COLO668 (cell line): ENCODE results near the gene MAML3.
A peak's percentile ranks its signal among the peaks of the same experiment; 100 is the strongest.

Experiments
- DNase-seq: peaks from one replicate; lab custom pipeline; 2025; ENCODE audit not compliant: unreplicated experiment; lab: John Stamatoyannopoulos, UW

MAML3 gene

DNA sequence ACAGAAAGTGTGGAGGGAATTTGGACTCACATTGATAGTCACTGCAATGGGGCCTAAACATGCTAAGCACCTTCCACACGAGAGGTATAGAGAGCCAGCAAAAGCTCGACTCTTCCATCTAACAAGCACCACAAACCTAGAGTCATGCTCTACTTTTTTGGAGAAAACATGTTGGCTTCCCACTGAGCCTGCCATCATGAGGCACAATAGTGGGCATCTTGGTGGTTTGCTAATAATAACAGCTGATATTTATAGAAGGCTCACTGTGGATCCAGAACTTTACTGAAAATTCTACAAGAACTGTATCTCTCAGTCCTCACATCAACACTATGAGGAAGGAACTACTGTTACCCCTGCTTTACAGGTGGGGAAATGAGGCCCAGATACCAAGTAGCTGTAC lies 26.6 kb downstream of the MAML3 start:
- no peak for DNase-seq

DNA sequence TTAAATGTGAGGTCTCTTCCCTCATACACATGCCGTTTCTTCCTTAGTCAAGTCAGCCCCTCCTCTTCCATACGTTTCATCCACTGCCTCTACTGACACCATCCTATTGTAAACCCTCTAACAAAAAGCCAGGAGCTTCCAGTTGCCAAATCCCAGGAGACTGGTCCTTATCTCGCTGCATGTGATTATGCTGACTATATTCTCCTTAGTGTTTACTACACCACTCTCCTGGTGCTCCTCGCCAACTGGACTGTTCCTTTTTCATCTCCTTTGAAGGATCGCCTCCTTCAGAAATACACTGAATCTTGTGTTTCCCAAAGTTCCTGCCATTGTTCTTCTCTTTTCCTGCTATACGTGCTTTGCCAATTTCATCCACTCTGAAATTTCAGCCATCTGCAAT lies 27.7 kb downstream of the MAML3 start:
- DNase-seq: no peak

DNA sequence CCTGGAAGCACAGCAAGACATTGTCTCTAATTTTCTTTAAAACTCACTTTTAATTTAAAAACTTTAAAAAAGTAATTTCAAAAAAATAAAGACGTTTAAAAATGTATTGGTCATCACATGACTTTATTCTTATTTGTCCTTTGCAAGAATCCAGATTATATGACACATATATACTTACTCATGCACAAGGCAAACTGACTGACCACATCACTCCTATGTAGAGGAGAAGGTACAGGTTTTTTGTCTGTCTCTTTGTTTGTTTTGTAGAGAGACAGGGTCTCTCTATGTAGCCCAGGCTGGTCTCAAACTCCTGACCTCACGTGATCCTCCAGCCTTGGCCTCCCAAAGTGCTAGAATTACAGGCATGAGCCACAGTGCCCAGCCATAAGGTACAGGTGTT lies 28.6 kb downstream of the MAML3 start:
- DNase-seq: no peak

DNA sequence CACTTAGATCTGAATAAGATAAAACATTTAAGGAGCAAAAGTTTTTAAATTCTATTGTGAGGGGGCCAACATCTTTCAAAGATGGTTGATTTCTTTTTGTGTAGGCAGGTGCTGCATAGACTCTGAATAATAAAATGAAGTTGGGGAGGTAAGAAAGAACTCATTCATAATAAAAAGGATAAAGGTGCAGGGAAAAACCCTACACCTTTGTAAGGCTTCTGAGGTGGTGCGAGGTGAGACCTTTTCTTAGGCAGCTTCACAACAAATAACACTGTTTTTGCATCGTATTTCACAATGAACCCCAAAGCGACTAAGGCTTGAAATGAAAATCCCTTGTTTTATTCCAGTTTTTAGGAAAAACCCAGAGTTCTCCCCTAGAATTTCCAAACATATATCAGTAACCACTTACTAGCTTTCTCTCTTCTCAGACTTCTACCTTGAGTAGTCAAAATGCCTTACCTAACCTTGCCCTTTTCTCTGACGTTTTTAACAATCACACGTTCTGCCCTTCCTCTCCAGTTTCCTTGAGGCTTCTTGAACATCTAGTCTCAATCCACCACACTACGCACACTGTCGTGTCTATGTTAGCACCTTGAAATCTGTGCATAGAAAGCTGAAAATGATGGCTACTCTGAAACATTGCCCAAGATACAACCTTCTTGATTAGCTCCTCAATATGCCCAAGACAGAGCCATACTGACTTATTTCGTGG lies 30.2 kb downstream of the MAML3 start:
- no peak for DNase-seq

DNA sequence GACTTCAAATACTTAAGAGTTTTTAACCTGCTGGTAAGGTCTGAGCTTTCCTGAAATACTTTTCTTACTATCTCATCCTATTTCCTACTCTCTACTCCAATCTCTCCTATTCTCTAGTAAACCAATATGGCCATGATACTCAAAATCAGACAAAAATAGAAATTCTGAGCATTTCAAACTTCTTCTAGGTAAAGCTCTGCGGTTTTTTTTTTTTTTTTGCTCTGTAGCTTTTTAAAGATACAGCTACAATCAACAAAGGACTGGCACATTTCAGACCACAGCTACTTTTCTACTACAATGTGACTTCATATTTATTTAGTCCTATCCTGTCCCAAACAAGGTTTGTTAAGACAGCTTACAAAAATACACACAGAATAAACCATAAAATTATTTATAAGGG lies 31.1 kb downstream of the MAML3 start:
- no peak for DNase-seq

DNA sequence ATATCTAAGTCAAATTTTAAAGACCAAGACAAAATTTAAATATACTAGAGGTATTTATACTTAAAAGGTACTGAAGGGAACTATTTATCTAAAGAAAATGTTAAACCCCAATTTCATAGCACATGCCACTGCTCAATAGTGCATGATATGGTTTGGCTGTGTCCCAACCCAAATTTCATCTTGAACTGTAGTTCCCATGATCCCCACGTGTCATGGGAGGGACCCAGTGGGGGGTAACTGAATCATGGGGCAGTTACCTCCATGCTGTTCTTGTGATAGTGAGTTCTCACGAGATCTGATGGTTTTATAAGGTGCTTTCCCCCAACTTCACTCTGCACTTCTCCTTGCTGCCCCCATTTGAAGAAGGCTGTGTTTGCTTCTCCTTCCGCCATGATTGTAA lies 32.3 kb downstream of the MAML3 start:
- no peak for DNase-seq

DNA sequence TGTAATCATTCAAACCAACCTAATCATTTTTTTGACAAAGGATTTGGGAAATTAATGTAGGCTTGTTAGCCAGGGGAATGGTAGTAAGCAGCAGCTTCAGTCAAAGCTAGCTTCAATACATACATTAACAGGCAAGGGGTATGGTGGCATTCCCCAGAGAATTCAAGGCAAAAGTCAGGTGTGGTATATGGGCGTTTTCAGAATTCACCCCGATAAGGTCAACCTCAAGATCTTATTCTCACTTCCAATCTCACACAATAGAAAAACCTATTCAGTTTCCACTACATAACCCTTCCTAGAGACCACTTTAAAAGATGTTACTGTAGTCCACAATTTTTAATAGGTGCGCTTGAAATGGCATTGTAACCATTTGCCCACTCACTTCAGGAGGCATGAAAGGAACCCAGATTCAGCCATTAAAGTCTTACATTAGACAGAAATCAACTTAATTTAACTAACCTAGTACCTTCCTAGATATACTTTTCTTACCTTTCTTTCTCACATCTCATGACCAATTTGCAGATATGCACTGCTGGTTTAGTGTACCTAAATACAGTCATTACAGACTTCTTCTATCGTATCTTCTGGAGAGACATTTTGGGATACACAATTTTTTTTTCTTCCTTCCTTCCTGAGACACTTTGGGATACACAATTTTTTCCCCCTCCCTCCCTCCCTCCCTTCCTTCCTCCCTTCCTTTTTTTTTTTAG lies 34.9 kb downstream of the MAML3 start:
- DNase-seq: no peak

DNA sequence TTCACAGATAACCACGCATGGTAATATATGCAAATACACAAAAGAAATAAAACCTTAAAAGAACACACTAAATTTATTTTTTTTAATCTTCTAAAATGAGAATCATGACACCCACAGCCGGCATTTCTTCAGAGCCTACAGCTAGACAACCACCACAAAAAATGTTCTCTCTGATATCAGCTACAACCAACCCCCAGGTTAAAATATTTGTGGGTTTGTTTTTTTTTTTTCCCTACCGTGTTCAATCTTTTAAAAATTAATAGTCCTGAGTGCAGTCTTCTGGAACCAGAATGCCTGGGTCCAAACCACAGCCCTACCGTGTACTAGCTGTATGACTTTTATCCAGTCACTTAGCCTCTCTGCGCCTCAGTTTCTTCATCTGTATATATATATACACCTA lies 36.0 kb downstream of the MAML3 start:
- no peak for DNase-seq

DNA sequence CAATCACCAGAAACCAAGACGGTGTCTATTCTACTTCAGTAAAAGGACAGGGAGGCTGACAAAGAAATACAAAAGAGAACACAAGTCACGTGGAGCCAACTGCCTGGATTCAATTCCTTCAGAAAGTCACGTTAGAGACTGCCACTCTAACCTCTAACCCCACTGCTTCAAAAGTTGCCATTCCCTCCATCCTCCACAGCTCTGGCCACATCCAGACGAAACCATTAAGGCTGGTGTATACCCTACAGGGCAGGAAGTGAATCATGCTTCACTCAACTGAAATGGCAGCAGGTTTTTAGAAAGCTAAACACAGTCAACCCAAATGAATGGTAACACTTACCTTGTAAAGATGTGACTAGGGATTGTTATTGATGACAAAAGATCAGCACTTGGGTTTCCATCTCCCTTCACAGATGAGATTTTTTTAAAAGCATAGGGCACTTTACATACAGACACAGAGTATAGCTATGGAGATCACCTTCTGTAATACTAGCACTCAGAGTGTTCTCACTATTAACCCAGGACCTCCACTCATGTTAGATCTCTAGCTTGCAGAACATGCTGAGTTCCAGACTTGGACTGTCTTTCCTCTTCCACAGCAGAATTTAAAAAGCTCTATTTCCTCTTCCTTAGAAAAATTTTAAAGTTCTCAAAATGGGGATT lies 37.4 kb downstream of the MAML3 start:
- DNase-seq: no peak

DNA sequence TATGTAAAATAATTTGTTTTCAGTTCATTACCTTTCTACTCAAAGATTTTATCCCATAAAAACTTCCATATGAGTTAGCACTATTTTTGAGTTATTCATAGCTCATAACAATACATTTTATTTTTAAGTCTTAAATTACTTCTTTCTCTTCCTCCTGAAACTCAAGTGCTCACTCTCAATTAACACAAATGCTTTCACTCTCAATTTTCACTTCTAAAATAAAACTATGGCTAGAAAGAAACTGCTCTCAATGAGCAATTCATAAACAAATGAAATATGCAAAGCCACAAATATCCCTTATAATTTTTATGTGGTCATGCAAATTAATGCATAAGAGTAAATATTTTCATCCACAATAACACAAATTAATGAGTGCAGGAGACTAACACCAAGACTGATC lies 38.8 kb downstream of the MAML3 start:
- DNase-seq: no peak

DNA sequence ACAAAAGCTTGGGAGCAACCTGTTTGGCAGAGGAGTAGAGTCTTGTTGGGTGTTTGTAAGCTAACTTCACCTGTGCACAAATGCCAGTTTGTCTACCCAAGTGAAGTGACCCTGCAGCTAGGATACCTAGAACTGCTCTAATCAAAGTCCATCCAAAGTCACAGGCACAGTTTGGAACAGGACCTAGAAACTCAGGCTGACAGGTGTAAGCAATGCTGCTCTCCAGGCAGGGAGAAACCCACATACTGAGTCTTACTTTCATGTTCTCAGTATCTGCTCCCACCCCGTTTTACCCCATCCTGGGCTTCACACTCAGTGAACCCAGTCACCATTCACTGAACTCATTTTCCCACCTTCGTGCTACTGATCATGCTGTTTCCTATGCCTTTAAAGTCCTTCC lies 40.3 kb downstream of the MAML3 start:
- no peak for DNase-seq

DNA sequence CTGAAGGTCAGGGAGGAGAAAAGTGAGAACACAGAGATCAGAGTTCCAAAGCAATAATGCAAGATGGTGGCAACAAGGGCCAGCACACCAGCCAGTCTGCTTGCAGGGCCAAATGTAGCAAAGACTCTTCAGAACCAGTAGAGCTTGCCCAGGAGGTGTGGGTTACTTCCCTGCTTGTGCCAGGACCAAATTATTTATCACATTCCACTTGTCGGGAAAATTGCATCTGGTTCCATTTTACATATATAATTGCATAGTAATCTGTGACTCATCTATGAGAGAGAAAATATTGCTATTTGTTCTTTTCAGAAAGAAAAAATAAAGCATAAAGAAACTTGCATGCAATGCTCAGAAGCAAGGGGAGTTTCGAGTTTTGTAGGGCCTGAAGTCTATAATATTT lies 41.4 kb downstream of the MAML3 start:
- no peak for DNase-seq

DNA sequence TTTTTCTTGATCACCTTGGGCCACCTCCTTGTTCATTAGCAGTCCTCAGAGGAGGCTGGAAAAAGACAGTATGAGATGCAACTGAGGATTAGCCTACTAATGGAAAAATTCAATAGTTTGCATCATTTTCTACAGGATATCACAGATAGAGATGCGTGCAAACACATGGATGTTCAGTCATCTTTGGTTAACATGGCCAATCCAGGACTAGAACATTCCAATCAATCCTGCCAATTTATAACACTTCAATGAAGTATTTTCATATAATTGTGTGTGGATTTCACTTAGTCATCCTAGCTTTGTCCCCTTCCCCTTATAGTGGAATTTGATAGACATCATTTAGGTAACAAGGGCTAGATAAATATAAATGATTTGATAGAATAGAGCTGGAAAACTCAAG lies 42.7 kb downstream of the MAML3 start:
- no peak for DNase-seq

DNA sequence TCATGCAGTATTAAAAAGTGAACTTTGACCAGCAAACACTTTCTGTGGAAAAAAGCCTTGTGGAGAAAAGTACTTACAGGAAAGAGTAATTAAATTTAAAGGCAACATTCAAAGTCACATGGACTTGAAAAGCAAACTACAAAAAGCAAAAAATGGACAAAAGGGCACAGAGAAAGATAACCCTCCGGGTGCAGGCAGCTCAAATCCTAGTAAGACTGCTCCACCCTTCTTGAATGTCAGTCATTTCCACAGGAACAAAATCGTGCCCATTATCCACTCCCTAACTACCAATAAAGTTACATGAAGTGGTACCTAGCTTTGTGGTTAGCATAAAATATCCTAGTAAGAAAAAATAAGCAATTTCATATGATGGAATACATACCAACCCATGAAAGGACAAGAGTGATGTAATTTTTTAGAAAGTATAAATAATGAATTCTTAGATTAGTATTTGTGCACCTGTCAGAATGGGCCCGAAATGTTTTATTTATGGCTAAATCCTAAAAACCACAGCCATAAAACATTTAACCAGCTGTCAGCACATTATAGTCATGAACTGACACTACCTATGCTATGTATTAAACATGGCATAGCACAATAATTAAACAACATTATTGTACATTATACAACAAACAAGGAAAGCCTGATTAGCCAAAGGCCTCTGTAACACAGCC lies 43.3 kb downstream of the MAML3 start:
- no peak for DNase-seq

DNA sequence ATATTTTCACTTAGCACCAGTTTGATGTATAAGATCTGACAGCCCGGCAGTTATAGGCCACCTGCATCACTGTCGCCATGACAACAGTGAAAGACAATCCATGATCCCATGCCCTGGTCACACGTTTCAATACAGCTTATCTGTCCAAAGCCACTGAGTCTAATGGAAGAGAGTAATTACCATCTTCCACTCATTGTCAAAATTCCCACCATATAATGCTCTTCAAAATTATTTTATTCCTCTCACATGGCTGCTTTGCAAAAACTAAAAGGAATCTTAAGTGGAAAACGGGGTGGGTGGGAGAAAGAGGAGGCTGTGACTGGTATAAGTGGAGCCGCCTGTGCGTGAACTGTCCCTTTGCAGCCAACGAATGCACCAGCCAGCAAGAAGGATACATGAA lies 44.2 kb downstream of the MAML3 start:
- peak; percentile 57 for DNase-seq

DNA sequence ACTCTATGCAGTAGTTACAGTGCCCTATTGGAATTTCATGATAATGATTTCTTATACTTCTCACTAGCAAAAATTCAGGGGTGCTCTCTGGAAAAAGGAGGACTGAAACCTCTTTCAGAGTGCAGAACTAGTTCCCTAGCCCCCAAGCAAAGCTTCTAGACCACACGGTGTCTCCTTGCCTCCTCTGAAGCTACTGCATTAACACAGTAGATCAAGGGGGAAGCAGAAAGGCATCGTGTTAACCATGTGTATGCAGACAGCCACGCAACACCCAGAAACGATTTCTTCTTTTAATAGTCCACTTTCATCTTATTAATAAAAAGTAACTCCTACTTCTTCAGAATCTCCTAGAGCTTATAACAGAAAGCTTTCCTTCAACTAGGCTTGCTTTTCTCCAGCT lies 44.7 kb downstream of the MAML3 start:
- no peak for DNase-seq

DNA sequence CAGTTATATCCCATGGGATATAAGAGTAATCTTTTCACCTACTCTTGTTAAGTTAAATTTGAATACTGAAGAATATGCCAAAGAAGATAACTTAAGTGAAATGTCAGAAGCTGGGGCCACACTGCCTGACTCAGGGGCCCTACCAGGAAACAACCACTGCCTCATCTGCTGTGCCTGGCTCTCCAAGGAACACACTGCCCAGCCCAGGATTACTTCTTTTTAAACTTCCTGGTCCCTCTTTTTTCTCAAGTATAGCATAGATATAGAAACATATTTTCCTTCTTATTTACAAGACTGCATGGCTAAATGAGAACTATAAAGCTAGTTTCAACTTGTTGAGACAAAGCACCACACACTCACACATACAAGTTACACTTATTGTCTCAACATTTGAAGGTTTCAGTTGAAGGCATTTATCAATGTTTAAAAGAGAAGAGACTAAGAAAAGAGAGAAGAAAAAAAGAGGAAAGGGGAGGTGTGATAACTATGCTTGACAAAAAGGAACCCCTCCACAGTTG lies 45.2 kb downstream of the MAML3 start:
- DNase-seq: no peak

DNA sequence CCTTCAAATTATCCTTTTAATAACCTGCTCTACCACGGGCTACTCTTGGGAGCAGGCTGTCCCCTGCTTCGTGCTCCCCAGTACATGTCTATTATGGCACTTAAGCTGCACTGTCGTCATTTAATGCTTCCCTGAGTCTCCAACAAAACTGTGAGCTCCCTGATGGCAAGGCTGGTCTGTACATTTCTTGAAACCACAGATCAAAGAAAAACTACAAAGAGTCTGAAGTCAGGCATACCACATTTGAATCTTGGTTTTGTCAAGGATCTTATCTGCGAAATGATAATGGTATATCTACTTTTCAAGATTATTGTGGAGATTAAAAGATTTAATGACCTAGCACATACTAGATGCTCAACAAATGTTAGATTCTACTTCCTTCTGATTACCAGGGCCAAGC lies 45.7 kb downstream of the MAML3 start:
- DNase-seq: no peak

DNA sequence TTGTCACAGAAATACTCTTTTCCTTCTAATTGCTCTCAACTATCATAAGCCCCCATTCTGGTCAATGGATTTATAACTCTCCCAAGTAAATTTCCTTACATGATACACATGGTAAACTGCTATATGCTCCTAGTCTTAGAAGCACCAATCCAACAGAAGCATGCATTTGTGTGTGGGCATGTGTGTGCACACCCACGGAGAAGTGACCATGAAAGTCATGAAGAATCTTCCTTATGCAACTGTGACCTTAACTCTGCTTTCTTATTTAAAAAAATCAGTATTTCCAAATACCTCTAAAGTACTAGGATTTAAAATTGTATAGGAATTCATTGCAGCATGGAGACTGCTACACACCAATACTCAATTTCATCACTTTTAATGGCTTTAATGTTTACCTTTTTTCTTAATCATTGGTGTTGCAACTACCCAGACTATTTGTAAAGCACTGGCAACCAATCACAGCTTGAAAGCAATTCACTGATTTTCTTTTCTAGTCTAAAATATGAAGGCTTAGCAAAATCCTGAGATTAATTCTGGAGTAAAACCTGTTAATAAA lies 47.6 kb downstream of the MAML3 start:
- DNase-seq: no peak

DNA sequence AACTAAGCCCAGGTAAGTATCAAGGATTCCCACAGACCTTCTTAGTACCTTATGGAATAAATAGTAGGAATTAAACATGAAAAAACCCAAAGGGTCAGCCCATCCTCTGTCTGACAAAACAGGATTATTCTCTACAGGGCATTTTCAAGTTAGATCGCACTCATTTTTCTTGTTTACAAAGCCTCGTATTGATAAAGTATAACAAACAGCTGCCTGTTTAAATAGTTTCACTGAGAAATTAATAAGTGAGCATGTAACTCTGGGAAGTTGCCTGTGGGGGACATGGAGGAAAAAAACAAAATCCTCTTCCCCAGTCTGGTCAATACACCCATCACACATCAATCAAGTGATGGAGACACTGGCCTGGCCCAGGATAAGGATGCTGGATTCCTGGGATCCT lies 48.5 kb downstream of the MAML3 start:
- no peak for DNase-seq

DNA sequence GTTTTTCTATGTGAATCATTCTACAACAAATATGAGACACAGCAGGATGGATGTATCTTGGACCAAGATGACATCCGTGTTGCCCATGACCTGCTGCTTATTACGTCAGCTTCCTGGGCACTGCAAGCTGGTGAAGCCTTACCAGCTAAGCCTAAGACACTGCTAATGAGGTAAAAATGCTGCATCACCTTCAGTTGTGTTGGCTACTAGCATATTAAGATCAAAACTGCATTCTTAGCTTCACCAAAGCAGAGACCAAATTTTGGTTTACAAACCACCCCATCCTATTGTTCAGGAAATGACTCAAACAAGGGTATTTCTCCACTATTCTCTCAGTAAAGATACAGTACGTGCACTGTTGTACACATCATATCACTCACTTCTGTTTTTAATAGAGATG lies 50.3 kb downstream of the MAML3 start:
- DNase-seq: no peak
